Embryonic facial prominence (tissue), 1 donor: ENCODE data around the gene ILDR1.
"Not testable (repeated sequence)": the region's sequence is repeated elsewhere in the genome, so short reads cannot be mapped to it uniquely, and the experiment has no call there.

ENCODE experiments used
- DNase-seq: peaks from one replicate; pipeline ENCODE4 v3.0.0-alpha.2; 2016; ENCODE audit errors: extremely low spot score

The ILDR1 gene

DNA sequence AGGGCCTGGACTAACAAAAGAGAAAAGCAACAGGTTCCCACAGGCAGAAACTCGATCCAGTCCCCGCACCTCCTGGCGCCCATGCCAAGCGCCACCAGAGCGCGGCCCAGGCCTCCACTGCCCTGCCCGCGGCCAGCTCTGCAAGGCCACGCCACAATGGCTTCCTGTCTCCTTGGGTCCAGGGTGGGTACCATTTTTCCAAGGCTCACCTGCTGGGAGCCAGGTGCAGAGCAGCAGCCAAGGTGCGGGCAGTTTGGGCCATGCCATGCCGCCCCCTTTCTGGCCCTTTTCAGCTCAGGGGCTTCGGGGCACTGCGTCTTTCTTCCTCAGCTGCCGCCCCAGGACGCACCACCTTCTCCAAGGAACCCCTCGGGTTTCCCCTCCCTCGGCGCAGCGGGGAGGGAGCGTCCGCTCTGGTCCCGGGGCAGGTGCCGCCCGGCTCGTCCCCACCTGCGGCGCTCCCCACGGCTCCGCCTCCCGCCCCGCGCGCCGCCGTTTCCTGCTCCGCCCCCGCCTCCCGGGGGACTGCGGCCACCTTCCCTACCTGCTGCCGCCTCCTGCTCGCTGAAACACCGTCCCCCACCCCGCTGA, at the start of gene ILDR1:
Gene ILDR1, minus strand, starts transcription at position 437 of the 591 bp plus-strand sequence. Its CDS starts 170 bp downstream, at position 267.
- DNase-seq = no peak

DNA sequence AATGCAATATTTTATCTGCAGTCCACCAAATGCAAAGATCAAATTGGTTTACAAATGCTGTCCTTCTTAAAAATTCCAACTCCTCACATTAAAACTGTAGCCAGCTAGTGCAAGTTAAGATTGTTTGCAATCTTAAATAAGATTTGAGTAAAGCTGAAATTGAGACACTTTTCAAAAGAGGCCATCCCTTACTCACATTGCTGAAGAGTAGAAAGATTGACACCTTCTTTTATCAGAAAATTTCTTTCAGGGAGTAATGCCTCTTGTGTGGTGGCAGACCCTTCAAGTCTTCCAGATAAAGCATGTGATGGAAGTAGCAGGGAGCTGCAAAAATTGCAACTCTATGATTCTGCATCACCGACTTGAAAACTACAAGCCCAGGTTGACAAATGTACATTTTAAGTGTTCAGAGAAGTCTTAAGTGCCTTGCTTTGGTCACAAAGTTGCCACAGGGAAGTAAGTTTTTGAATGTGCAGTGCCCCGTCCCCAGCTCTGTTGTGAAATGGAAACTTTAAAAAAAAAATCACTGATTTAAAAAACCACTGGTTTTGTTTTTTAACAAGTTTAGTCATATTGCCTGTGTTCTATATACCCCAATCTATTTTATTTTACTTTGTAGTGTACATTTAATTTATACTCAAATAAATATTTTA, 45.7 kb upstream of the ILDR1 start:
- no peak for DNase-seq

DNA sequence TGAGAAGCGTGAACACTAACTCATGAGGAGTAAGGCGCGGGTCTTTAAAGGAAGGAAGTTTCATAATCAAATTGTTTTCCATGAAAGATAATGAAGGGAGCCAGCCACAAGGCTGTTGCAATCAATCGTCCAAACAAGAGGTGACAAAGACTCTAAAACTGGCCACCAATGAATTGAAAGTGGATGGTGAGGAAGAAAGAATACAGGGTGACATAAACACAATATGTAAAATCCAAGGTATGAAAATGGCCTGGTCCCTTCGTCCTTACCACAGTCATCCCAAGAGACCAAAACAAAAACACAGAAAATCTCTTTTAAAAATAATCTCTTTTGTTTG, 45.1 kb upstream of the ILDR1 start:
- DNase-seq = no peak

DNA sequence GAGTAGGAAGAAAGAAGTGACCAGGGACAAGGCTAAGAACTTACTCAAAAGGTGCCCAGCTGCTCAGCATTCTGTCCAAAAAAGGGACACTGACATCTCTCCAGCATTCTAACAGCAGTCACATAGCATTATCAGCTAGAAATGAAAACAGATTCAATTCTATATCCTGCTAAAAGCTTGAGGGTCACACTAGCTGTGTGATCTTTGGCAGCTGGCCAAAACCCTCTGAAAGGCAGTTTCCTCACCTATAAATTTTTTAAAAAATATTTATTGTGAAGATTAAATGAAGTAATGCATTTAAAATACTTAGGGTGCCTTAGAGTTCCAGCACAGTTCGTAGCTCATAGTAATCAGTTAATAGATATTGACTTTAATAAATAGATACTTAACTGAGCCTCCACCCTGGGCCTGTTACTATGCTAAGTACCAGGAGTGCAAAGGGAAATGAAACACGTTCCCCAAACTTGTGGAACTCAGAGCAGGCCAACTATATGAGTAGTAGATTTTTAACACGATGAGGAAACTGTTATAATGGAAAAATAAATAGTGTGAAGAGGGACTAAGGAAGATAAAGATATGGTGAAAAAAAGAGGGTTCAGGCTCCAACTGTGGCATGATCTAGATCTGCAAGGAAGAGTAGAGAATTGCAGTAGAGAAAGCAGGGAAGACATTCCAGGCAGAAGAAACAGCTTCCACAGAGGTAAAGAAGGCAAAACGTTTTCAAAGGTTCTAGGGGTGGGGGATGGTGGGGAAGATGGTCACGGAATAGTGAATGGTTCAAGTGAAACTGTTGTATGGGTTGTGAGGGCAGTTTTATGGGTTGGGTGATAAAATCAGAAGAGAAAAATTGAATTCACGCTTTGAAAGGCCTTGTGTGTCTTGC, 44.5 kb upstream of the ILDR1 start:
- DNase-seq = no peak

DNA sequence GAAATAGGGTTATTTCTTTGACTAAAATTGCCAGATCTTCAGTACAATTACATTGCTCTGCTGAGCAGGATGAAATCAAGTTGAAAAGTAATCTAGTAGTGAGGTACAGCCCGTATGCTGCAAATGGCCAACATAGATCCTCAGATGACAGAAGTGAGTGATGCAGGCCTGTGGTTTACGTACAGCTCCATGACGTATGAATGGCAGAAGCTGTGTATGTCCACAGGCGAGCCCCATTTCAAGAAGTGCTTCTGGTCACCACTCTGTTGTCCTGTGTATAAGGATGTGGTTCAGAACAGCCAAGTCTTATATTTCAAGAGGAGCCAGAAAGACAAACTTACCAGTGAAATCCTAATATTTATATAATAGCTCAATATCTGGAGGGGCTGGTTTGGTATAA, 42.3 kb upstream of the ILDR1 start:
- no peak for DNase-seq

DNA sequence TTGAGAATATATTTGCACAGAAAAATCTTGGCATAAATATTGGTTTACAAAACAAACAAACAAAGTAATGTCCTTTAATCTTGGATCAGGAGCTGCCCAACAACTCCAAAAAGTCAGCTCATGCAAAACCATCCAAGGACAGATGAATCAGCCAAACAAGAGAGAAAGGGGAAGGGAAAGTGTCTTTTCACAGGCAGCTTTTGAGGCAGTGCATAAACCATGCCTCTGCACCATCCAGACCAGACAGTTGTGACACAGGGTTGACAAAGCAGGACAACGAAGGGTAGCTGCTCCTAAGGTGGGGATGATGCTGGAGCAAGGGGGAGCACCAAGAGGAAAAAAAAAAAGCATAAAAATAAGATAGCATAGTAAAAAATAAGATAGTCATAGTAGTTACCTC, 41.9 kb upstream of the ILDR1 start:
- no peak for DNase-seq

DNA sequence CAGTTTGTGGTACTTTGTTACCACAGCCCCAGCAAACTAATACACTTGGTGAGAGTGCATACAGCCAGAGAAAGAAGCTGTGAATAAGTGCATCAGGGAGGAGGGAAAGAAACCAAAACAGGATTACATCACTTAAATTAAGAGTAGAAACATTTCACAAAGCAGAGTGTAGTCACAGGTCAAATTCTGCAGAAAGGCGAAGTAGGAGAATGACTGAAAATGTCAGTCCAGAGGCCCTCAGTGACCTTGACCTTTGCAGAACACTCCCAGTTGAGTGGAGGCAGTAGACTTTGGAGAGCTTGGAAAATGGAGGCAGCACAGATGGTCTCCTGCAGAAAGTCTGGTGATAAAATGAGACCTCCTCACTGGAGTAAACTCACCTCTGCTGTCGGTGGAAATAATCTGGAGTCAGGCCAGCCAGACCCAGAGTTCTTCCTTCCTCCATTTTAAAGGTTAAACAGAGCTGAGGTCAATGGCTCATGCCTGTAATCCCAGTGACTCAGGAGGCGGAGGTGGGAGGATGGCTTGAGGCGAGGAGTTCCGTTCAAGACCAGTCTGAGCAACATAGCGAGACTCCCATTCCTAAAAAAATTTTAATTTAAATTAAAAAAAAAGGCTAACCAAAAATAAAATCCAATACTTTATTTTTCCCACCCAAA, 38.1 kb upstream of the ILDR1 start:
- DNase-seq = no peak

DNA sequence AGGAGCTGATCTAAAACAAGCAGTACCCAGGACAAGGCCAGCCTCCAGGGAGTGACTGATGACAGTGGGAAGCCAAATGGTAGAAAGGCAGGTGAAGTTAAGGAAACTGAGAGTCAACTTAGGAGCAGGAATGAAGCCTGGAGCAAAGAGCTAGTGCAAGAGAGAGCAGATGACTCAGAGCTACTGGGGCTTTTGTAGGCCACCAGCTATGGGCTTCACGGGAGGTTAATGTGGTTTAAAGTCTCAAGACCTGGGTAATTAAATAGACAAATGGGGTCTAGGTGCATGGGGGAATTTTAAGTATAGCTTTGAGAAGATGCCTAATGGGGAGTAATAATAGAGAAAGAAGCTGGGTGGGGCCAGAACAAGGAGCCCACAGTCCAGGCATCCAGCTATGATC, 36.2 kb upstream of the ILDR1 start:
- no peak for DNase-seq

DNA sequence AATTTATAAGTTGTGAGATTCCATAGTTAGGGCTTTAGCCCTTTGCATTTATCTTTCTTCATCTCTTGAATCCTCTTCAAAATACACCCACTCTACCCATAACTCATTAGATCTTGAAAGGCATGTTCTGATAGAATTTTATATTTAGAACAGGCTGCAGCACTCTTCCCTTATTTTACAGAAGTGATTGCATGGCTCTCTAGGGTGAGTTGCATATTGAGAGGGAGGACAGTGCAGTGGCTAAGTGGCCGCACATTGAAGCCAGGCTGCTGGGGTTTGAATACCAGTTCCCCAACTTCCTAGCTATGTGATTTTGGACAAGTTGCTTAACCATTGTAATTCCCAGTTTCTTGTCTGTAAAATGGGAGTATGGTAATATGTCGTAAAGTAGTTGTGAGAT, 35.6 kb upstream of the ILDR1 start:
- DNase-seq = no peak

DNA sequence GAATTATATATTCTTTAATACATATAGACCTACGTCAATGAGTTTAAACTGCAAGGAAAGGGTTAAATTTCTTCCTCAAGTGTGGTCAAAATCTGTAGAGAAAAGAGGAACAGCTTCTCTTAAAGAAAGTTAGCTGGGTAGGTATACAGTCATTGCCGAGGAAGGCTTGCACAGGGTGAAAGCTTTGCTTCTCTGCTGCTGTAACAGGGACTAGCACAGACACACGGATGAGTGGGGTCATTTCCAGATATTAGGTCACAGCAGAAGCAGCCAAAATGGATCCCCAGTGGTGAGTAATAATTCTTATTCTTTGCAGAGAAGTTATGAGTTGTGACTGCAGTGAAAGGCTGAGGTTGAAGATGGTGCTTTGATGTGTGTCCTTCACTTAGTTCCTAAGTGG, 33.2 kb upstream of the ILDR1 start, which contains the start of gene CD86:
Gene CD86, plus strand, starts transcription at position 148 of the 400 bp plus-strand sequence. Its CDS starts 128 bp downstream, at position 276.
- DNase-seq = no peak

DNA sequence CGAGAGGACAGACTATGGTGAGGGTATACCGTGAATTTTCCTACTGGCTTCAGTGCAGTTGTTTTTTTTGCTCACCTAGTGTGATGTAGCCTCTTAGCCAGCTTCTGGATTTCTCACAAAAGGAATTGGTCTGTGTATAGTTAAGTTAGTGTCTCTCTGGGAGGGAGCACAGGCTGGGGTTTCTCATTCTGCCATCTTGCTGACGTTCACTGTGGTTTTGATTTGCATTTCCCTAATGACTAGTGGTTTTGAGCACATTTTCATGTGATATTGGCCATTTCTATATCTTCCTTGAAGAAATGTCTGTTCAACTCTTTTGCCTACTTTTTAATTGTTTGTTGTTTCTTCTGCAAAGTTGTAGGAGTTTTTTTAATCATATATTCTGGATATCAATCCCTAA, 30.9 kb upstream of the ILDR1 start:
- no peak for DNase-seq

DNA sequence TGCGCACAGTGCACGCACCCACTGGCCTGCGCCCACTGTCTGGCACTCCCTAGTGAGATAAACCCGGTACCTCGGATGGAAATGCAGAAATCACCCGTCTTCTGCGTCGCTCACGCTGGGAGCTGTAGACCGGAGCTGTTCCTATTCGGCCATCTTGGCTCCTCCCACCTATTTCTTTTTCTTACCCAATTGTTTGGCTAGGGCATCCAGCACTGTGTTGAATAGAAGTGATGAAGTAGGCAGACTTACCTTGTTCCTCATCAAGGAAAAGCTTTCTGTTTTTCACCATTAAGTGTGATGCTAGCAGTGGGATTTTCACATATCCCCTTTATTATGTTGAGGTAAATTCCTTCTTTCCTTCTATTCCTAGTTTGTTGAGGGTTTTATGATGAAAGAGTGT, 25.7 kb upstream of the ILDR1 start:
- DNase-seq = not testable (repeated sequence)

DNA sequence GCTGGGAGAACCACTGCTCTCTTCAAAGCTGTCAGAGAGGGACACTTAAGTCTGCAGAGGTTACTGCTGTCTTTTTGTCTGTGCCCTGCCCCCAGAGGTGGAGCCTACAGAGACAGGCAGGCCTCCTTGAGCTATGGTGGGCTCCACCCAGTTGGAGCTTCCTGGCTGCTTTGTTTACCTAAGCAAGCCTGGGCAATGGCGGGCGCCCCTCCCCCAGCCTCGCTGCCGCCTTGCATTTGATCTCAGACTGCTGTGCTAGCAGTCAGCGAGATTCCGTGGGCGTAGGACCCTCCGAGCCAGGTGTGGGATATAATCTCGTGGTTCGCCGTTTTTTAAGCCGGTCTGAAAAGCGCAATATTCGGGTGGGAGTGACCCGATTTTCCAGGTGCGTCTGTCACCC, 25.2 kb upstream of the ILDR1 start:
- not testable (repeated sequence) for DNase-seq

DNA sequence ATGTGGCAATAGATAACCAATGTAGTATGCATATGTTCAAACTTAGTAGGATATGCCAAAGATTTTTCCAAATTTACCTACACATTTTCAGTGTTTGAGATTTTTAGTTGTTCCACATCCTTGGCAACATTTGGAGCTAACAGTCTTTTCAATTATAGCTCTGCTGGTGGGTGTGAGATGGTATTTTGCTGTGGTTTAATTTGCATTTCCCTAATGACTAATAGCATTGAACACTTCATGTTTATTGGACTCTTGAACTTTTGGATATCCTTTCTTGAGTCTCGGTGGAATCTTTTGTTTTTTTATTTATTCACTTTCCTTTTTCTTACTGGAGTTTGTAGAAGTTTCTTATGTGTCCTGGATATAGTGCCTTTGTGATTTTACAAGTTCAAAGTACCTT, 11.0 kb upstream of the ILDR1 start:
- DNase-seq = no peak

DNA sequence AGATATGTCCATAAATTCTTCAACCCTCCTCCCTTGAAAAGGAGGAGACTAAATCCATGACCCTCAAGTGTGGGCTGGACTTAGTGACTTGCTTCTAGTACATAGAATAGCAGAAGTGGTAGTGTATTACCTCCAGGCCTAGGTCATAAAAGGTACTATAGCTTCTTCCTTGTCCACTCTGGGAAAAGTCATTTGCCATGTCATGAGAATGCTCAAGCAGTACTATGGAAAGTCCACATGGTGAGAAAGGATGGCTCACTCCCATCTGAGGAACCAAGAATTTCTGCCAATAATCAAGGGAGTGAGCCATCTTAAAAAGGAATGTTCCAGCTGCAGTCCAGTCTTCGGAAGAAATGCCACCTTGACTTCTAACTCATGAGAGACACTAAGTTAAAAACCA, 10.5 kb upstream of the ILDR1 start:
- DNase-seq = no peak

DNA sequence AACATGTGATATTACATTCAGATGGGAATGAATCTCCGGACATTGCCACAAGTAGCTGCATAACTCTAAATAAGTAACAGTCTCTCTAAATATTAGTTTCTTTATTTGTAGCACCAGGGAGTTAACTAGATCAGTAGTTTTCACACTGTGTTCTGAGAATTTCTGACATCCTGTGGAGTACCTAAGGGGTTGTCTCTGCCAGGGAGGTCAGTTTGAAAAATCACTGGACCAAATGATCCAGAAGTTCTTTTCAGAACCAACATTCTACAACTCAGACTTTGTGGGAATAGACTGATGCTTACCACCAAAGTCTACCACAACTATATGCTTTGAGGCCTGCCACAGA, 9.0 kb upstream of the ILDR1 start:
- DNase-seq = no peak

DNA sequence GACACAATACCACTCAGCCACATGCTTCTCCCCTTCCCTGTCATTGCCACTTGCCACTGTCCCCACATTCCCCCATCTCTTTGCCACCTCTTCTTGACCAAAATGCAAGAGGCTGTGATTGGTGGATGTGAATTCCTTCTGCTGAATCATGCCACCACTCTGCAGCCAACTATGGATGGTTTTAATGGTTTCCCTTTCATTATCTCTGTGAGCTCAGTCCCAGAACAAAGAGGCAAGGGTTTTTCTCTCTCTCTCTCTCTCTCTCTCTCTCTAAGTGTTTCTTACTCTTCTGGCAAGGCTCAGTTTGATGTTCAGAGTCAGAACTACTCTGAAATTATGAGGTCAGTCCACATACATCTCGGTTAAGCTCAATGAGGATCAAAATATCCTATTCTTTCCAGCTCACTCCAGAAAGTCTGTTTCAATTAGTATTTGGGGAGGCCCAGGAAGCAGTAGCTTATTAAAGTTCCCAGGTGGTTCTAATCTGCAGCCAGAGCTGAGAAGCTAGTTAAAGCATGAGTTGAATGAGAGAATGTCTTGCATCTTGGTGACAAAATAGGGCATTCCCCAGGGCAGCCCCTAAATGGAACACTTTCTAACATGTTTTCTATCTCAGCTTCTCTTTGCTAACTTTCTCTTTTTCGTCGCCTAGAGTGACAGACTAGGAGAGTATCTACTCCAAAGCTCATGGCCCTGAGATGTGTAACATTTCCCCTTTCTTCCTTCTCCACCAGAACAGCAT, 8.5 kb upstream of the ILDR1 start:
- no peak for DNase-seq

DNA sequence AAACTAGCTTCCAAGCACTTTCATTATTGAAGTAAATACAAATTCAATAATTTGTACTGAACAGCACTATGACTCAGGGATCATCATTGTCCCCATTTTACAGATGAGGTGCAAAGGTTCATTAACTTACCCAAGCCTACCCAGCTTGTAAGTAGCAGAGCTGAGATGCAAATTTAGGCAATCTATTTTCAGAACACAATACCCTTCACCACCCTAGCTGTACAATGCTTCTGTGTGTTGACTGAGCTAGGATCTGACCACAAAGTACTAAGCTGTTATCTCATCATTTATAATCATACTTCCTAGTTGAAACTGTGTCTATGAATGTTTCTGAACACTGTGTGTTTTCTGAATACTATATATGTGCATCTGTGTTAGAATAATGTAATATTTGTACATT, 3.2 kb upstream of the ILDR1 start:
- DNase-seq = no peak

DNA sequence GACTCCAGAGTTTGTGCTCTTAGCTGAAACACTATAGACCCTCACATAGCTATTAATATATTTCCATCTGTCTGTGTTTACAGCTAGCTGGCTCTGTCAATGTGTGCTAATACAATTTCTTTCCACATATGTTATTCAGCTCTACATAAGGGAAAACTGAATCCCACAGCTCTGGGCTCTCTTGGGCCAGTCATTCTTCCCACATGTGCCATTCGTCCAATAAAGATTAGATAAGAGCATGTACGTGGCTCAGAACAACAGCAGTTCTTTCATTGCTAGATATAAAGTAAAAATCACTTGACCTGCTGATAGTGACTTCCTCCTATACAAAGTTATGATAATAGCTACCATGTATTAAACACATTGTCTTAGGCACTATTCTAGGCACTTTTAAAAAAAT, 2.8 kb upstream of the ILDR1 start:
- no peak for DNase-seq

DNA sequence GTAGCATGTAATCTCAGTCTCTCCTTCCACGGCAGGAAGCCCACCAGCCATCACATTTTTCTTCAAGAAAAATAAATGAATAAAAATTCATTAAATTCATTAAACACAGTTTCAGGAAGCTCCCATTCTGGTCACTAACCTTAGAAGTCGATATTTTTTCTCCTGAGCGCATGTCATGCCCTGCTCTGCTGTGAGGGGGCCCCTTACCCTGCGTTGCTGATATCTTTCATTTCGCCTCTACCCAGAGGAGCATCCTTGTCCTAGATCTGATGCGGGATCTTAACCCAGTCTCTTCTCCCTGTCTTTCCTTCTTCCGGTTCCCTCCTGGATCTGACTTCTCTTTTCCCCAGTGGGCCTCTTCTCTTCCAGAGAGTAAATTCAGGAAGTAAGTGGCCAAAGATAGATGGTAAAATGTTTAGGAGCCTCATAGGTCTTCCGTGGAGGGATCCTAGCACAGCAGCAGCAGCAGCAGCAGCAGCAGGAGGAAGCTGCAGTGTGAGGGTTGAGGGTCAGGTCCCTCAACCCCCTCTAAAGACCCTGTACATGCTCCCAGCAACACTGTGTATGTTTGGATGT, 1.4 kb upstream of the ILDR1 start:
- DNase-seq = no peak

DNA sequence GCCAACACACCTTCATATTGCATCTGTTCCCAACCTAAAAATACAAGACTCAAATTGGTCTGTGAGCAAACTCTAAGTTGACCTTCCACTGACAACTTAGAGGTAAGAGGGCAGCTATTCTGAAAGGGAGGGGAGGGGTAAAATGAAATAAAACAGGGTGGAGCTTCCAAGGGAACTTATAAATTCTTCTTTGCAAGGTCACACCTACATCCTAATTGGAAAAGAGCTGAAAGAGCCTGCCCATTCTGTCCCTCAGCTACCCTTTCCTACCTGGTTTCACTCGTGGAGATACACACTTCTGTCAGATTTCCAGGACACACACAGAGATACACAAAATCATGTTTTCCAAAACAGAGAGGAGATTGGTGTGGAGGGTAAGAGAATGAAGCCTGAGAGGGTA, 1.0 kb downstream of the ILDR1 start:
- DNase-seq = no peak

DNA sequence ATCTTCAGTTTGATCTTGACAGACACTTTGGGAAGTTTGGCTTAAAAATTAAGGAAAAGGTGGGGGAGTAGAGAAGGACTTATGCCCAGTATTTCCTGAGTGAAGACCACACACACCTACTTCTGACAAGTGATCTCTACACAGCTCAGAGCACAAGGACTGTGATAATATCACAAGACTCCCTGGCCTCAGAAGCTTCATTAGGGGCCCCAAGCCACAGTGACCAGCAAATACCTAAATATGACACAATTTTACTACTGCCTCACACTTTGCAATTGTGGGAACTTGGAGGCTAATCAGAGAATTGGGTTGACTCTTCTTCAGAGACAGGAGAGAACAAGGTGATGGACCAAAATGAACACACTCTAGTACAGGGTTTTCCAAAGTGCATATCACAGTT, 2.6 kb downstream of the ILDR1 start:
- no peak for DNase-seq
